GM21717 (cell line): Measurements from ENCODE around the gene UNC45A.
"Not testable (repeated sequence)": the region's sequence is repeated elsewhere in the genome, so short reads cannot be mapped to it uniquely, and the experiment has no call there.

Experiments used
- ATAC-seq: cut with Tn5 transposase; IDR thresholded peaks from one replicate; pipeline ENCODE4 v1.9.1; 2021; ENCODE audit warnings: mild to moderate bottlenecking, moderate library complexity; ENCODE audit not compliant: unreplicated experiment

Gene UNC45A

GRCh38 chr15:90915808-90916440 lies 19.2 kb upstream of the UNC45A start:
- no peak for ATAC-seq

GRCh38 chr15:90916461-90916860 lies 18.6 kb upstream of the UNC45A start:
- ATAC-seq: no peak

GRCh38 chr15:90917569-90917968 lies 17.5 kb upstream of the UNC45A start:
- no peak for ATAC-seq

GRCh38 chr15:90918034-90918788 lies 16.9 kb upstream of the UNC45A start:
- ATAC-seq: no peak

- no peak for ATAC-seq
Measured at GRCh38 chr15:90918835-90919234, 16.2 kb upstream of the UNC45A start.

- no peak for ATAC-seq
Measured at GRCh38 chr15:90921887-90922286, 13.2 kb upstream of the UNC45A start.

- ATAC-seq: peak; percentile 62
Measured at GRCh38 chr15:90922712-90923322, 12.3 kb upstream of the UNC45A start.

GRCh38 chr15:90924375-90924774 lies 10.7 kb upstream of the UNC45A start:
- ATAC-seq: peak; percentile 77

- not testable (repeated sequence) for ATAC-seq
Measured at GRCh38 chr15:90926766-90927165, 8.3 kb upstream of the UNC45A start.

GRCh38 chr15:90928106-90928505 lies 7.0 kb upstream of the UNC45A start:
- not testable (repeated sequence) for ATAC-seq

GRCh38 chr15:90929246-90930019 lies 5.7 kb upstream of the UNC45A start:
- ATAC-seq: no peak

- ATAC-seq: no peak
Measured at GRCh38 chr15:90930861-90931574, 4.1 kb upstream of the UNC45A start.

- ATAC-seq: no peak
Measured at GRCh38 chr15:90931575-90931827, 3.6 kb upstream of the UNC45A start.

GRCh38 chr15:90931828-90932659 lies 3.0 kb upstream of the UNC45A start, which contains the start of gene HDDC3:
TSS of gene HDDC3 (minus strand) at chr15:90932549. CDS start at chr15:90932540, 9 bp downstream.
- peak; percentile 47 for ATAC-seq

- no peak for ATAC-seq
Measured at GRCh38 chr15:90932660-90932991, 2.5 kb upstream of the UNC45A start.

- ATAC-seq: no peak
Measured at GRCh38 chr15:90933301-90933700, 1.8 kb upstream of the UNC45A start.

GRCh38 chr15:90934256-90934948 lies 683 bp upstream of the UNC45A start:
- ATAC-seq: peak; percentile 37

GRCh38 chr15:90936823-90937222 lies 1.7 kb downstream of the UNC45A start:
- ATAC-seq: no peak

GRCh38 chr15:90938261-90938660 lies 3.2 kb downstream of the UNC45A start:
- ATAC-seq: no peak

- no peak for ATAC-seq
Measured at GRCh38 chr15:90939756-90940155, 4.7 kb downstream of the UNC45A start.
